Adrenal gland (tissue), 5 donors: Measurements from ENCODE around the gene UVSSA.

ENCODE experiments used
- POLR2A ChIP-seq, 2 donors: fragments of 450-650 bp; IDR thresholded peaks; one replicate each; pipeline ENCODE4 v1.6.1; 2017; ENCODE audit warnings: antibody characterized with exemption in 2 of 2, mild to moderate bottlenecking in 2 of 2, moderate library complexity in 1 of 2
- TF ChIP-seq, protein P1 (sequence below), 6 experiments: fragments of 450-650 bp in 4 of 6; fragments of 200-600 bp in 2 of 6; sonication (generic) in 1 of 6; IDR thresholded peaks; 1 replicate in 5 of 6; 2 replicates in 1 of 6; pipeline versions ENCODE4 v1.5.1 to v1.8.0; 2016 to 2021; ENCODE audit warnings: antibody characterized with exemption in 6 of 6, mild to moderate bottlenecking in 2 of 6, moderate library complexity in 1 of 6
- donor health status: DM: no; HTN: no; CAD: no.

DNA sequence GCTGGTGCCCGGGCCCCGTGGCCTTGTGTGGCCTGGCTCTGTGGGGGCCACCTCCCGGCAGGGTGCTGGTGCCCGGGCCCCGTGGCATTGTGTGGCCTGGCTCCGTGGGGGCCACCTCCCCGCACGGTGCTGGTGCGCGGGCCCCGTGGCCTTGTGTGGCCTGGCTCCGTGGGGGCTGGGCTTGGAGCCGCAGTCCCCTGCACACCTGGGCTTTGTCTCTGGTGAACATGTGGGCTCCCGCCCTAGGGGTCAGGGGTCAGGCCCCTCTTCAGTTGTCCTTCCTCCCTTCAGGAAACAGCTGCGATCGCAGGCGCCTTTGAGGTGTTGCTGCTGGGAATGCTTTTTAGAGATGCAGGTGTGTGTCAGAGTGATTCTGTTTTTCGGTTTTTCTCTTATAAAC, 17.2 kb downstream of the UVSSA start:
- TF ChIP-seq, protein P1, sequence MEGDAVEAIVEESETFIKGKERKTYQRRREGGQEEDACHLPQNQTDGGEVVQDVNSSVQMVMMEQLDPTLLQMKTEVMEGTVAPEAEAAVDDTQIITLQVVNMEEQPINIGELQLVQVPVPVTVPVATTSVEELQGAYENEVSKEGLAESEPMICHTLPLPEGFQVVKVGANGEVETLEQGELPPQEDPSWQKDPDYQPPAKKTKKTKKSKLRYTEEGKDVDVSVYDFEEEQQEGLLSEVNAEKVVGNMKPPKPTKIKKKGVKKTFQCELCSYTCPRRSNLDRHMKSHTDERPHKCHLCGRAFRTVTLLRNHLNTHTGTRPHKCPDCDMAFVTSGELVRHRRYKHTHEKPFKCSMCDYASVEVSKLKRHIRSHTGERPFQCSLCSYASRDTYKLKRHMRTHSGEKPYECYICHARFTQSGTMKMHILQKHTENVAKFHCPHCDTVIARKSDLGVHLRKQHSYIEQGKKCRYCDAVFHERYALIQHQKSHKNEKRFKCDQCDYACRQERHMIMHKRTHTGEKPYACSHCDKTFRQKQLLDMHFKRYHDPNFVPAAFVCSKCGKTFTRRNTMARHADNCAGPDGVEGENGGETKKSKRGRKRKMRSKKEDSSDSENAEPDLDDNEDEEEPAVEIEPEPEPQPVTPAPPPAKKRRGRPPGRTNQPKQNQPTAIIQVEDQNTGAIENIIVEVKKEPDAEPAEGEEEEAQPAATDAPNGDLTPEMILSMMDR (IDR thresholded peaks at IDR 0.05) = no peak
- no peak for TF ChIP-seq POLR2A (IDR thresholded peaks at IDR 0.05)
